OCI-LY7 (cell line): Measurements from ENCODE around the gene ARHGAP4. TPM values are rescaled to one million over a fixed set of nuclear protein-coding genes. Genes with fewer than 3 reads are reported as not detected.

Source experiments
- BruUV-seq: library from RNA; stranded (reverse); fragments of 400-500 nt; replicated peaks from 2 replicates; lab custom pipeline; 2021; lab: Mats Ljungman, UMichigan
- CTCF ChIA-PET: fragments of 300-600 bp; sonication (Branson Sonifier 250); formaldehyde crosslinking; loops from one replicate; lab custom pipeline; 2022; ENCODE audit warnings: antibody characterized with exemption; ENCODE audit not compliant: unreplicated experiment; lab: Charles Lee
- POLR2A ChIA-PET: fragments of 300-600 bp; sonication (Branson Sonifier 250); formaldehyde crosslinking; loops from one replicate; lab custom pipeline; 2022; ENCODE audit warnings: antibody characterized with exemption; lab: Charles Lee
- DNase-seq: peaks from one replicate; pipeline ENCODE4 v3.0.0-alpha.2; 2015; ENCODE audit warnings: low spot score
- H2AFZ ChIP-seq: fragments of 200-600 bp; sonication (generic), shearing (Covaris generic); 2 replicates; pipeline ENCODE4 v1.6.1; 2014; ENCODE audit warnings: mild to moderate bottlenecking, antibody characterized with exemption, low read length, moderate library complexity
- H3K27ac ChIP-seq: fragments of 200-600 bp; sonication (generic); 2 replicates; pipeline ENCODE4 v1.5.1; 2014; ENCODE audit warnings: mixed run types, low read depth, mild to moderate bottlenecking, moderate library complexity, low read length, inconsistent platforms; ENCODE audit not compliant: poor library complexity, severe bottlenecking
- H3K36me3 ChIP-seq: fragments of 200-600 bp; sonication (generic); 2 replicates; pipeline ENCODE4 v1.6.1; 2014; ENCODE audit warnings: mild to moderate bottlenecking, antibody characterized with exemption, low read length, moderate library complexity, mixed read lengths; ENCODE audit not compliant: insufficient read depth
- H3K4me1 ChIP-seq: fragments of 200-600 bp; sonication (generic); 2 replicates; pipeline ENCODE4 v1.5.1; 2014; ENCODE audit warnings: mild to moderate bottlenecking, low read length; ENCODE audit not compliant: insufficient read depth, poor library complexity, severe bottlenecking
- H3K4me2 ChIP-seq: fragments of 200-600 bp; sonication (generic); 2 replicates; pipeline ENCODE4 v1.6.1; 2014; ENCODE audit warnings: mild to moderate bottlenecking, low read length
- H3K4me3 ChIP-seq: fragments of 200-600 bp; sonication (generic); 2 replicates; pipeline ENCODE4 v1.5.1; 2014; ENCODE audit warnings: mild to moderate bottlenecking, low read depth, low read length; ENCODE audit not compliant: poor library complexity, severe bottlenecking
- H3K79me2 ChIP-seq: fragments of 200-600 bp; sonication (generic); 2 replicates; pipeline ENCODE4 v1.6.1; 2016; ENCODE audit warnings: low read depth, mild to moderate bottlenecking, low read length, moderate library complexity, mixed read lengths; ENCODE audit not compliant: insufficient read depth
- H3K9me2 ChIP-seq: fragments of 200-600 bp; sonication (generic); 2 replicates; pipeline ENCODE4 v1.6.1; 2016; ENCODE audit warnings: mild to moderate bottlenecking, low read length, mixed read lengths; ENCODE audit not compliant: insufficient read depth
- H3K9me3 ChIP-seq: fragments of 200-600 bp; sonication (generic); 2 replicates; pipeline ENCODE4 v1.6.1; 2014; ENCODE audit warnings: mild to moderate bottlenecking, mixed run types, low read length, mixed read lengths
- H4K20me1 ChIP-seq: fragments of 200-600 bp; sonication (generic); 2 replicates; pipeline ENCODE4 v1.6.1; 2014; ENCODE audit warnings: mild to moderate bottlenecking, antibody characterized with exemption, low read length, moderate library complexity, mixed read lengths; ENCODE audit not compliant: insufficient read depth
- EZH2phosphoT487 ChIP-seq: fragments of 200-600 bp; sonication (generic); IDR thresholded peaks from 2 replicates; pipeline ENCODE4 v1.6.1; 2018; ENCODE audit warnings: low read depth, borderline replicate concordance, mild to moderate bottlenecking, mixed run types, antibody characterized with exemption, low read length, moderate library complexity, mixed read lengths
- intact Hi-C: fragments of 100-400 bp; cut with micrococcal nuclease; formaldehyde crosslinking; loops from one replicate; pipeline ENCODE4 v1.10.0; 2022; ENCODE audit not compliant: unreplicated experiment
- total RNA-seq, 2 experiments: library from RNA; depleted of rRNA in 1 of 2; stranded (reverse); fragments of >200 nt in 1 of 2; shearing (Covaris generic) in 1 of 2; gene quantifications; 2 replicates each; pipeline ENCODE4 v1.2.3, GENCODE V29; 2014 to 2022
- TF ChIP-seq, protein P1 (sequence below): fragments of 200-600 bp; sonication (generic); conservative IDR thresholded peaks from 2 replicates; pipeline ENCODE4 v1.5.1; 2014; ENCODE audit warnings: mild to moderate bottlenecking, antibody characterized with exemption, low read length, moderate library complexity, mixed read lengths

The ARHGAP4 gene
- total RNA-seq, 2 experiments from 2014 or later: 126 to 128 TPM

DNA sequence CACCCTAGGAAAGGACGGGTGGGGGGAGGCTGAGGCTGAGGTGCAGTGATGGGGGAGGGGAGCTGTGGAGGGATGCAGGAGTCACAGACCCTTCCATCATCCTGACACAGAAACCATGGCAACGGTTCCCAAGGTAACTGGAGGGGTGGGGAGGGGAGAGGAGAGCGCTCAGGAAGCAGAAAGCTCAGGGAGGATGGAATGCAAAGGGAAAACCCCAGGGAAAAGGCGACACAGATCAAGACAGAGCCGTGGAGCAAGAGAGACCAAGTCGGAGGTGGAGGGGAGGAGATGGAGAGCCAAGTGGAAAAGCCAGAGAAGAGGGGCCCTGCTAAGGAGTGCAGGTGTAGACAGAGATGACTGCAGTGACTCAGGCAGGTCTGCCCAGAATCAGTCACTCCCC is 54.6 kb downstream of the ARHGAP4 start:
- H3K4me1 ChIP-seq: no peaks in the 10 kb centered on the region
- BruUV-seq: no TSS peak

DNA sequence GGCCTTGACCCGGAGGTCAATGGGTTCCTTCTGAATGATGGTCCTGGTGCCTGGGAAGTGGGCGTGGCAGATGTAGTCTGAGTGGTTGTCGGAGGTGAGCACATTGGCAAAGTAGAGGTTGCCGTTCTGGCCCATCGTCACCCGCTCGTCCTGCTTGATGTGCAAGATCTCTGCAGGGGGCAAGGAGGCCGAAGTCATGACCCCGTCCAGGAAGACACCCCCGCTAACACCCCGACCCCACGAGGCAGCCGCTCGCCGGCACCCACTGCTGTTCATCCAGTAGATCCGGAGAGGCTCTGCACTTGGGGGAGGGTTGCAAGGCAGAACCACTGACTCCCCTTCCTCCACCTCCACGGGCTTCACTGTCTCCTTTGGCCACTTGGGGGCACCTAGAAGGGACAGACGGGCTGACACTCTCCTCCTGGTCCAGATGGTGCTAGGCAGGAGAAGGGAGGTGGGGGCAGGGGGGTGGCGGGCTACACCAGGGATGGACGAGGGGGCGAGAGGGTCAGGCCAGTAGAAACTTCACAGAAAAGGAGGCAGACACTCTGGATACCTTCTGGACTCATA is 55.2 kb downstream of the ARHGAP4 start:
- H3K4me1 ChIP-seq: no peaks in the 10 kb centered on the region
- no peaks in the 10 kb centered on the region for H3K79me2 ChIP-seq
- no peak overlapping the region for H3K4me2 ChIP-seq
- no peak for DNase-seq
- TF ChIP-seq EZH2phosphoT487: no peak
- TF ChIP-seq, protein P1, sequence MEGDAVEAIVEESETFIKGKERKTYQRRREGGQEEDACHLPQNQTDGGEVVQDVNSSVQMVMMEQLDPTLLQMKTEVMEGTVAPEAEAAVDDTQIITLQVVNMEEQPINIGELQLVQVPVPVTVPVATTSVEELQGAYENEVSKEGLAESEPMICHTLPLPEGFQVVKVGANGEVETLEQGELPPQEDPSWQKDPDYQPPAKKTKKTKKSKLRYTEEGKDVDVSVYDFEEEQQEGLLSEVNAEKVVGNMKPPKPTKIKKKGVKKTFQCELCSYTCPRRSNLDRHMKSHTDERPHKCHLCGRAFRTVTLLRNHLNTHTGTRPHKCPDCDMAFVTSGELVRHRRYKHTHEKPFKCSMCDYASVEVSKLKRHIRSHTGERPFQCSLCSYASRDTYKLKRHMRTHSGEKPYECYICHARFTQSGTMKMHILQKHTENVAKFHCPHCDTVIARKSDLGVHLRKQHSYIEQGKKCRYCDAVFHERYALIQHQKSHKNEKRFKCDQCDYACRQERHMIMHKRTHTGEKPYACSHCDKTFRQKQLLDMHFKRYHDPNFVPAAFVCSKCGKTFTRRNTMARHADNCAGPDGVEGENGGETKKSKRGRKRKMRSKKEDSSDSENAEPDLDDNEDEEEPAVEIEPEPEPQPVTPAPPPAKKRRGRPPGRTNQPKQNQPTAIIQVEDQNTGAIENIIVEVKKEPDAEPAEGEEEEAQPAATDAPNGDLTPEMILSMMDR: no peak
- H3K36me3 ChIP-seq: no peaks in the 10 kb centered on the region
- intact Hi-C loops: no loop called here
- no peak overlapping the region for H2AFZ ChIP-seq
- BruUV-seq: no TSS peak
- no peaks in the 10 kb centered on the region for H3K9me3 ChIP-seq
- no peaks in the 10 kb centered on the region for H4K20me1 ChIP-seq
- CTCF ChIA-PET: no interaction called here
- no peak overlapping the region for H3K4me3 ChIP-seq
- POLR2A ChIA-PET: no interaction called here
- H3K27ac ChIP-seq: no peak overlapping the region
- no peaks in the 10 kb centered on the region for H3K9me2 ChIP-seq

More for the DNA sequence above, 54.6 kb downstream of the ARHGAP4 start:
- POLR2A ChIA-PET: no interaction called here
- DNase-seq: no peak
- TF ChIP-seq EZH2phosphoT487: no peak
- TF ChIP-seq, protein P1: no peak
- intact Hi-C loops: no loop called here
- Histone ChIP-seq H3K4me2 (no peak overlapping the region), H4K20me1 (no peaks in the 10 kb centered on the region), H3K9me2 (no peaks in the 10 kb centered on the region), H3K27ac (no peak overlapping the region), H3K79me2 (no peaks in the 10 kb centered on the region), H3K9me3 (no peaks in the 10 kb centered on the region), H3K36me3 (no peaks in the 10 kb centered on the region), H3K4me3 (no peak overlapping the region), H2AFZ (no peak overlapping the region)
- CTCF ChIA-PET: no interaction called here

DNA sequence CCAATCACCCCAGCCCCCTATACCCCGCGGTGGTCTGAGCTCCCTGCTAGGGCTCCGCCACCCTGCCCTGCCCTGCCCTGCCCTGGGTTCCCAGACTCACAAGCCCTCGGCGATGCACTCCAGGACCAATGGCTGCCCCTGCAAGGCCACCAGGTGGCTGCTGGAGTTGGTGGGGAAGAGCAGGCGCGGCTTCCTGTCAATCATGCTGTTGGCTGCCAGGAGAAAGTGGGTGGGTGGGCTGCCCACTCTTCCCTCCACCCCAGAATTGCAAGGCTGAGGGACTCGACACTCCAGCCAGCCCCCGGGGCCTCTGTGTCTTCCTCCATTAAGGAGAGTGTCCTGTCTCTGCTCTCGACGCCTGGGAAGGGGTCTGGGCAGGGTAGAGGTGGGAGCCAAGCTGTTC is 55.8 kb downstream of the ARHGAP4 start:
- Histone ChIP-seq H3K79me2 (no peaks in the 10 kb centered on the region), H3K36me3 (no peaks in the 10 kb centered on the region), H3K4me1 (no peaks in the 10 kb centered on the region), H3K9me3 (no peaks in the 10 kb centered on the region), H3K4me2 (no peak overlapping the region), H4K20me1 (no peaks in the 10 kb centered on the region), H3K27ac (no peak overlapping the region), H3K4me3 (no peak overlapping the region), H3K9me2 (no peaks in the 10 kb centered on the region), H2AFZ (no peak overlapping the region)
- no peak for TF ChIP-seq EZH2phosphoT487
- TF ChIP-seq, protein P1: no peak
- ChIA-PET POLR2A (no interaction called here), CTCF (no interaction called here)
- no TSS peak for BruUV-seq
- intact Hi-C loops: no loop called here
- no peak for DNase-seq
